ENCODE measurements around the gene KLHL3. TPM values are rescaled to one million over a fixed set of nuclear protein-coding genes. Genes with fewer than 3 reads are reported as not detected.

KLHL3 gene
- polyA plus RNA-seq, 1 of the 3 experiments (the other 2 are of a cell fraction), result 3.8 TPM

DNA sequence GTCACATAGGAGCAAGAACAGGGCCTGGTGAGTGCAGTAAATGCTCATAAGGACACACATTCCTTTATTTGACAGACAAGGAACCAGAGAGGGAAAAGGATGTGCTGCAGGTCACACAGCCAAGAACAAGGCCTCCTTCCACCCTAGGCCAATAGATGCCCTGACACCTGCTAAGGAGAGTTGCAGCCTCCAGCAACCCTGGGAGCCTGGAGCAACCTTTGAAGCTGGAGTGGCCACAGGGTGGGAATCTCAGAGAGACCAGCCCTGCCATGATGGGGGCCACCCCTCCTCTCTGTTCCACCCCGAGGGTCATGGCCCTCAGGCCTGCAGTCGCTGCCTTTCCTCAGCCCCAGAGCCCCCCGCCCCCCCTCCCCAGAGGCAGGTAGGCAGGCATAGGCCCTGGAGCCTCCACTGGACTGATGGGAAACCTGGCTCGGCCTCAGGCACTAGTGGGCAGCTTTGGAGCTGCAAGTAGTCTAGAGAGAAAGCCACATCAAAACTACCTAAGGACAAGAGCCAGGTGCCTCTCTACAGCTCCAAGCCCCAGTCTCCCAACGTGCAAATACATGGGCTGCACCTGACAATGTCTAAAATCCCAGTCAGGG is 120.6 kb downstream of the KLHL3 start:
- ChIA-PET POLR2A (no interaction called here), CTCF (interaction anchor here (0.5 to 3.1 kb wide), 4 partner anchors 10 to 139 kb away, joined by 3 to 13 read pairs (median 5); partner anchors contain the start of gene HNRNPA0)

DNA sequence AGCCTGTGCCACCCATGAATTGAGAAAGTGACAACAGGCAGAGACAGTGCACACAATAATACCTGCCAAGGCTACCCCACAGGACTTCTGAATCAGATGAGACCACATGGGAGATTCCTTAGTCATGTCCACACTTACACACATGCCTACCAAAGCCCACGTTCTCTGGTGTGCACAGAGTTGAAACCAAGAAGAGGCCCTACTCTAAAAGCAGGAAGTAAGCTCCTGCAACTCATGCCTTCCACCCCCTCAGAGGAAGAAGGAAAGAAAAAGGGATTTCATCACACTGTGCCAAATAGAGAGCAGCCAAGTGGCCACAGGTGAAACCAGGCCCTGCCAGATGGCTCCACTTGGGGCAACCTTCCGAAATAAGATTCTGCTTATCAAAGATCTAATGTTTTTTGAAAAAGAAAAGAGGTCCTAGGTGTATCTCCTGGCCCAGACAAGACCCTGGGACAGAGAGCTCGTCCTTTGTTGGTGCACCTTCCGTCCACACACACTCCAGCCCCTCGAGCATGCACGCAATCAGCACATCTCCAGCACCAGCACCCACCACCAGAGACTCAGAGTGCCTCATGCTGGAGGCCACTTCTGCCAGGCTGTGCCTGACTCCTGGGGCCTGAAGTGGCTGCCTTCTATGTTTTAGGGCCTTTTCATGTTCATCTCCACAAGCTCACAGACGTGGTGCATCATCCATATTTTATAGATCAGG is 122.2 kb downstream of the KLHL3 start:
- WGBS (ENCODE audit: low lambda C conversion rate), result 89% methylated on average over 6 of the region's 7 CpGs
- Histone ChIP-seq H3K9ac (no peak overlapping the region), H3K36me3 (replicated peaks in 1 of 2; ENCODE audit: control insufficient read depth in 1 of 2, insufficient read depth in 2 of 2, low read length in 1 of 2) (no peaks in the 10 kb centered on the region), H3K9me3 (no peaks in the 10 kb centered on the region), H4K20me1 (ENCODE audit: insufficient read depth) (no peaks in the 10 kb centered on the region), H3K4me2 (no peak overlapping the region), H3K4me3 (ENCODE audit: low read depth in 2 of 2, low read length in 1 of 2) (no peak overlapping the region), H3K79me2 (ENCODE audit: insufficient read depth) (no peaks in the 10 kb centered on the region), H3F3A (replicated peaks; ENCODE audit: insufficient read depth) (peaks cover 5% of the 10 kb centered on the region), H3K27me3 (ENCODE audit: insufficient read depth) (no peaks in the 10 kb centered on the region), H3K27ac (ENCODE audit: low read depth in 2 of 2, low read length in 1 of 2) (no peak overlapping the region), H3K9me2 (no peaks in the 10 kb centered on the region), H3K4me1 (ENCODE audit: control insufficient read depth in 1 of 2, insufficient read depth in 2 of 2, low read depth in 1 of 2, low read length in 1 of 2) (peaks cover 6 to 14% of the 10 kb centered on the region in 2 experiments; a peak in 2 of 4 replicates), H2AFZ (ENCODE audit: low read depth) (no peak overlapping the region)
- DNase-seq, result no peak
- ChIA-PET CTCF (interaction anchor here (1.0 to 3.3 kb wide), 2 partner anchors 15 to 20 kb away, joined by 3 to 12 read pairs; no protein-coding TSS in a partner anchor), POLR2A (no interaction called here)
- TF ChIP-seq, protein P1, sequence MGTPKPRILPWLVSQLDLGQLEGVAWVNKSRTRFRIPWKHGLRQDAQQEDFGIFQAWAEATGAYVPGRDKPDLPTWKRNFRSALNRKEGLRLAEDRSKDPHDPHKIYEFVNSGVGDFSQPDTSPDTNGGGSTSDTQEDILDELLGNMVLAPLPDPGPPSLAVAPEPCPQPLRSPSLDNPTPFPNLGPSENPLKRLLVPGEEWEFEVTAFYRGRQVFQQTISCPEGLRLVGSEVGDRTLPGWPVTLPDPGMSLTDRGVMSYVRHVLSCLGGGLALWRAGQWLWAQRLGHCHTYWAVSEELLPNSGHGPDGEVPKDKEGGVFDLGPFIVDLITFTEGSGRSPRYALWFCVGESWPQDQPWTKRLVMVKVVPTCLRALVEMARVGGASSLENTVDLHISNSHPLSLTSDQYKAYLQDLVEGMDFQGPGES (IDR thresholded peaks at IDR 0.05; ENCODE audit: low read depth, low read length), result no peak
- no peak for TF ChIP-seq TAF1 (IDR thresholded peaks at IDR 0.05; ENCODE audit: borderline replicate concordance, low read depth, low read length)
- TF ChIP-seq SIN3A (IDR thresholded peaks at IDR 0.05; ENCODE audit: borderline replicate concordance, low read depth, low read length), result no peak
- no peak for TF ChIP-seq JUND (IDR thresholded peaks at IDR 0.05)
- TF ChIP-seq, protein P2, sequence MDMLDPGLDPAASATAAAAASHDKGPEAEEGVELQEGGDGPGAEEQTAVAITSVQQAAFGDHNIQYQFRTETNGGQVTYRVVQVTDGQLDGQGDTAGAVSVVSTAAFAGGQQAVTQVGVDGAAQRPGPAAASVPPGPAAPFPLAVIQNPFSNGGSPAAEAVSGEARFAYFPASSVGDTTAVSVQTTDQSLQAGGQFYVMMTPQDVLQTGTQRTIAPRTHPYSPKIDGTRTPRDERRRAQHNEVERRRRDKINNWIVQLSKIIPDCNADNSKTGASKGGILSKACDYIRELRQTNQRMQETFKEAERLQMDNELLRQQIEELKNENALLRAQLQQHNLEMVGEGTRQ (IDR thresholded peaks at IDR 0.05; ENCODE audit: borderline replicate concordance, low read depth, low read length), result no peak
- TF ChIP-seq RFX5 (IDR thresholded peaks at IDR 0.05; ENCODE audit: low read length), result no peak
- TF ChIP-seq ELF1 (IDR thresholded peaks at IDR 0.05), result no peak
- no peak for TF ChIP-seq FOXJ3 (CRISPR knock-in tag; IDR thresholded peaks at IDR 0.05)
- no peak for TF ChIP-seq FOXM1 (IDR thresholded peaks at IDR 0.05; ENCODE audit: low read depth)
- TF ChIP-seq CHD2 (IDR thresholded peaks at IDR 0.05; ENCODE audit: low read length, partially characterized antibody), result no peak

More for the DNA sequence above, 120.6 kb downstream of the KLHL3 start:
- H3K9me2 ChIP-seq, result no peaks in the 10 kb centered on the region
- no peak overlapping the region for H3K4me3 ChIP-seq (ENCODE audit: low read depth in 2 of 2, low read length in 1 of 2)
- peaks cover 16% of the 10 kb centered on the region for H3F3A ChIP-seq (replicated peaks; ENCODE audit: insufficient read depth)
- H3K9me3 ChIP-seq, result no peaks in the 10 kb centered on the region
- no peak for TF ChIP-seq ELF1 (IDR thresholded peaks at IDR 0.05)
- no peaks in the 10 kb centered on the region for H3K79me2 ChIP-seq (ENCODE audit: insufficient read depth)
- 33% methylated on average over 1 of the region's 5 CpGs for WGBS (ENCODE audit: low lambda C conversion rate)
- no peaks in the 10 kb centered on the region for H4K20me1 ChIP-seq (ENCODE audit: insufficient read depth)
- no peak for DNase-seq
- no peak overlapping the region for H3K4me2 ChIP-seq
- no peak overlapping the region for H2AFZ ChIP-seq (ENCODE audit: low read depth)
- H3K27ac ChIP-seq (ENCODE audit: low read depth in 2 of 2, low read length in 1 of 2), result no peak overlapping the region
- H3K36me3 ChIP-seq (replicated peaks in 1 of 2; ENCODE audit: control insufficient read depth in 1 of 2, insufficient read depth in 2 of 2, low read length in 1 of 2), result no peaks in the 10 kb centered on the region
- H3K9ac ChIP-seq, result no peak overlapping the region
- H3K4me1 ChIP-seq (ENCODE audit: control insufficient read depth in 1 of 2, insufficient read depth in 2 of 2, low read depth in 1 of 2, low read length in 1 of 2), result peaks cover 16 to 25% of the 10 kb centered on the region in 2 experiments; a peak in 3 of 4 replicates
- no peaks in the 10 kb centered on the region for H3K27me3 ChIP-seq (ENCODE audit: insufficient read depth)
